ENCODE measurements around the gene FAM222B.

- TF ChIP-seq CTCF (conservative IDR thresholded peaks at IDR 0.05; ENCODE audit: low read depth in 2 of 2) (no peak), REST (IDR thresholded peaks at IDR 0.05; ENCODE audit: unreplicated experiment) (no peak), POLR2AphosphoS5 (IDR thresholded peaks at IDR 0.05; ENCODE audit: low read depth) (no peak), EZH2 (IDR thresholded peaks at IDR 0.05; ENCODE audit: low read depth, unreplicated experiment) (no peak), EZH2phosphoT487 (IDR thresholded peaks at IDR 0.05; ENCODE audit: unreplicated experiment) (no peak)
Measured at GRCh38 chr17:28765038-28765437, 77.6 kb downstream of the FAM222B start.
